ENCODE data around the gene PALD1. TPM values are rescaled to one million over a fixed set of nuclear protein-coding genes. Genes with fewer than 3 reads are reported as not detected.

PALD1 gene
- total RNA-seq, 1 experiment from 2014 or later, result 33.1 TPM

- no peaks in the 10 kb centered on the region; a peak in 1 of 4 replicates for H3K36me3 ChIP-seq (ENCODE audit: control insufficient read depth in 1 of 2, insufficient read depth in 2 of 2, low read length in 2 of 2)
- BruUV-seq (replicated peaks), result no TSS peak
- RAD21 ChIA-PET (ENCODE audit: low non-redundant PET in 1 of 2, low total read pairs in 2 of 2, uncharacterized antibody in 2 of 2, unreplicated experiment in 2 of 2), result no interaction called here
- no peaks in the 10 kb centered on the region for H3K27me3 ChIP-seq (ENCODE audit: insufficient read depth, low read length)
- H3K9me2 ChIP-seq (ENCODE audit: insufficient read depth), result no peaks in the 10 kb centered on the region
- no peak for TF ChIP-seq CBX3 (IDR thresholded peaks at IDR 0.05; ENCODE audit: low read depth)
- no peak for TF ChIP-seq RAD21 (IDR thresholded peaks at IDR 0.05; ENCODE audit: low read depth)
- no peak for TF ChIP-seq SIN3A (IDR thresholded peaks at IDR 0.05; ENCODE audit: low read depth)
- TF ChIP-seq JUND (IDR thresholded peaks at IDR 0.05), result no peak
- TF ChIP-seq SP1 (IDR thresholded peaks at IDR 0.05; ENCODE audit: low read depth), result no peak
- no peak for TF ChIP-seq POLR2AphosphoS5 (IDR thresholded peaks at IDR 0.05; ENCODE audit: low read depth, low read length)
- TF ChIP-seq FOSL1 (IDR thresholded peaks at IDR 0.05; ENCODE audit: low read depth), result no peak
- TF ChIP-seq SRF (IDR thresholded peaks at IDR 0.05; ENCODE audit: low read depth), result no peak
- TF ChIP-seq POLR2A (IDR thresholded peaks at IDR 0.05; ENCODE audit: borderline replicate concordance, extremely low read depth, insufficient read depth, insufficient read length), result no peak
- no peak for TF ChIP-seq ELF1 (IDR thresholded peaks at IDR 0.05; ENCODE audit: borderline replicate concordance, low read depth)
- no peaks in the 10 kb centered on the region for H3K9me3 ChIP-seq (ENCODE audit: control insufficient read depth in 1 of 2, insufficient read depth in 1 of 2, low read depth in 1 of 2, low read length in 2 of 2)
- POLR2A ChIA-PET, result no interaction called here
- no peak overlapping the region for H3K4me3 ChIP-seq (replicated peaks in 1 of 2; ENCODE audit: low read depth in 1 of 2, low read length in 2 of 2)
- CTCF ChIA-PET, result no interaction called here
- no peaks in the 10 kb centered on the region for H3K4me1 ChIP-seq (ENCODE audit: control insufficient read depth in 1 of 2, insufficient read depth in 2 of 2, low read length in 2 of 2)
- H3K9ac ChIP-seq (ENCODE audit: low read length), result no peak overlapping the region
- no peak overlapping the region for H3K27ac ChIP-seq (ENCODE audit: low read depth, low read length)
- H2AFZ ChIP-seq (ENCODE audit: low read depth, low read length, poor library complexity, severe bottlenecking), result no peak overlapping the region
- no peak for ATAC-seq
- intact Hi-C loops (cut with micrococcal nuclease), result no loop called here
- no peaks in the 10 kb centered on the region for H4K20me1 ChIP-seq (ENCODE audit: insufficient read depth)
- peaks cover 85% of the 10 kb centered on the region for H3K79me2 ChIP-seq (ENCODE audit: insufficient read depth, low read length)
- no peak for DNase-seq (ENCODE audit: low read depth, low spot score)
- H3K4me2 ChIP-seq (ENCODE audit: low read length), result no peak overlapping the region
Measured at GRCh38 chr10:70500812-70501301, 22.3 kb downstream of the PALD1 start.

- Histone ChIP-seq H3K4me1 (ENCODE audit: control insufficient read depth in 1 of 2, insufficient read depth in 2 of 2, low read length in 2 of 2) (no peaks in the 10 kb centered on the region), H3K9me2 (ENCODE audit: insufficient read depth) (no peaks in the 10 kb centered on the region), H3K9ac (ENCODE audit: low read length) (no peak overlapping the region), H3K79me2 (ENCODE audit: insufficient read depth, low read length) (peaks cover 80% of the 10 kb centered on the region), H3K4me2 (ENCODE audit: low read length) (no peak overlapping the region), H3K36me3 (ENCODE audit: control insufficient read depth in 1 of 2, insufficient read depth in 2 of 2, low read length in 2 of 2) (no peaks in the 10 kb centered on the region; a peak in 1 of 4 replicates), H4K20me1 (ENCODE audit: insufficient read depth) (no peaks in the 10 kb centered on the region), H2AFZ (ENCODE audit: low read depth, low read length, poor library complexity, severe bottlenecking) (no peak overlapping the region), H3K4me3 (replicated peaks in 1 of 2; ENCODE audit: low read depth in 1 of 2, low read length in 2 of 2) (no peak overlapping the region), H3K9me3 (ENCODE audit: control insufficient read depth in 1 of 2, insufficient read depth in 1 of 2, low read depth in 1 of 2, low read length in 2 of 2) (no peaks in the 10 kb centered on the region), H3K27ac (ENCODE audit: low read depth, low read length) (no peak overlapping the region), H3K27me3 (ENCODE audit: insufficient read depth, low read length) (no peaks in the 10 kb centered on the region)
- intact Hi-C loops (cut with micrococcal nuclease), result no loop called here
- ChIA-PET POLR2A (no interaction called here), RAD21 (ENCODE audit: low non-redundant PET in 1 of 2, low total read pairs in 2 of 2, uncharacterized antibody in 2 of 2, unreplicated experiment in 2 of 2) (no interaction called here), CTCF (no interaction called here)
- BruUV-seq (replicated peaks), result no TSS peak
- DNase-seq (ENCODE audit: low read depth, low spot score) (no peak), ATAC-seq (no peak)
- TF ChIP-seq ELF1 (IDR thresholded peaks at IDR 0.05; ENCODE audit: borderline replicate concordance, low read depth), result no peak
- TF ChIP-seq ZFX (IDR thresholded peaks at IDR 0.05), result no peak
- TF ChIP-seq SRF (IDR thresholded peaks at IDR 0.05; ENCODE audit: low read depth), result no peak
- no peak for TF ChIP-seq CTCF (IDR thresholded peaks at IDR 0.05 in 2 of 3, conservative IDR thresholded peaks at IDR 0.05 in 1 of 3; ENCODE audit: borderline replicate concordance in 1 of 3, insufficient read depth in 1 of 3, low read depth in 2 of 3, low read length in 2 of 3)
- TF ChIP-seq EZH2 (IDR thresholded peaks at IDR 0.05), result no peak
- no peak for TF ChIP-seq CEBPB (IDR thresholded peaks at IDR 0.05; ENCODE audit: low read depth)
- TF ChIP-seq REST (IDR thresholded peaks at IDR 0.05; ENCODE audit: low read depth), result no peak
- TF ChIP-seq ZBTB33 (IDR thresholded peaks at IDR 0.05; ENCODE audit: extremely low read depth, insufficient replicate concordance, low read length), result no peak
Measured at GRCh38 chr10:70502406-70502805, 23.8 kb downstream of the PALD1 start.

Measured in HCT116 (cell line).